ENCODE results near the gene POTEI. TPM values are rescaled to one million over a fixed set of nuclear protein-coding genes. Genes with fewer than 3 reads are reported as not detected.
"Not testable (repeated sequence)": the region's sequence is repeated elsewhere in the genome, so short reads cannot be mapped to it uniquely, and the experiment has no call there.

Gene POTEI
- total RNA-seq, 2 donors from 2014 or later, result under 0.01 TPM; not detected in 1

- peak in 1 of 7 experiments; percentile 11 for TF ChIP-seq CTCF (IDR thresholded peaks at IDR 0.05)
- 41 to 50% methylated on average over 1 of the region's 1 CpG for WGBS, 2 donors
- H3K36me3 ChIP-seq (replicated peaks in 1 of 2; ENCODE audit: insufficient read depth in 1 of 2, low read depth in 2 of 2); intact Hi-C loops (cut with DNase I); H3K4me3 ChIP-seq; H3K4me1 ChIP-seq; ATAC-seq; H3K27ac ChIP-seq; H3K9me3 ChIP-seq; H3K27me3 ChIP-seq: not testable (repeated sequence)
- DNase-seq, result peak; percentile 33 to 69 (median 53)
These were observed 92.4 kb downstream of the POTEI start for GRCh38 chr2:130416693-130417092.

Small RNAs within 50 kb of the gene (small RNA-seq; reads per million reads assigned to genes)
- not detected for gene RF00017
- not detected for gene RNU6-473P

Other genes with a start within 250 kb of the POTEI start
- gene IMP4, start 166.4 kb downstream of the POTEI start, total RNA-seq, result 10 to 100 TPM; 77.5 to 78.1 TPM
- gene PTPN18, start 153.3 kb downstream of the POTEI start, total RNA-seq, result 100 to 1,000 TPM in 1 of 2 donors, 10 to 100 TPM in 1; 61.7 to 156 TPM
- not detected for gene CFC1B, start 11.9 kb upstream of the POTEI start, total RNA-seq
- gene CFC1, start 90.2 kb upstream of the POTEI start, total RNA-seq, result 10 to 100 TPM; 16.1 to 24.7 TPM
- under 1 TPM in 1 of 2 donors, not detected in 1; 0.52 TPM for gene POTEJ, start 102.1 kb upstream of the POTEI start, total RNA-seq
- not detected for gene GPR148, start 219.7 kb upstream of the POTEI start, total RNA-seq
- under 1 TPM; 0.33 to 0.78 TPM for gene AMER3, start 246.2 kb upstream of the POTEI start, total RNA-seq